HepG2 (cell line): ENCODE results near the gene FAAH2.

Source experiments
- SETDB1 ChIP-seq: sonication (generic); formaldehyde crosslinking; IDR thresholded peaks from 2 replicates; pipeline ENCODE4 v1.5.1; 2020; ENCODE audit warnings: missing genetic modification reagents, mild to moderate bottlenecking, borderline replicate concordance
- SNAPC4 ChIP-seq: sonication (generic); formaldehyde crosslinking; IDR thresholded peaks from 2 replicates; pipeline ENCODE4 v1.4.0; 2020; ENCODE audit warnings: mild to moderate bottlenecking, missing genetic modification reagents
- WIZ ChIP-seq: sonication (generic); formaldehyde crosslinking; IDR thresholded peaks from 2 replicates; pipeline ENCODE4 v1.5.1; 2020; ENCODE audit warnings: mild to moderate bottlenecking, missing genetic modification reagents
- ZNF556 ChIP-seq: sonication (generic); formaldehyde crosslinking; IDR thresholded peaks from 2 replicates; pipeline ENCODE4 v1.4.0; 2020; ENCODE audit warnings: mild to moderate bottlenecking, missing genetic modification reagents, borderline replicate concordance
- ZSCAN31 ChIP-seq: sonication (generic); formaldehyde crosslinking; IDR thresholded peaks from 2 replicates; pipeline ENCODE4 v1.5.0; 2020; ENCODE audit warnings: low read depth, mild to moderate bottlenecking, missing genetic modification reagents

GRCh38 chrX:57453901-57454300 lies 167.4 kb downstream of the FAAH2 start:
- TF ChIP-seq ZNF556 (CRISPR knock-in tag) = no peak
- TF ChIP-seq SETDB1 (CRISPR knock-in tag) = no peak
- no peak for TF ChIP-seq WIZ (CRISPR knock-in tag)
- TF ChIP-seq SNAPC4 (CRISPR knock-in tag) = no peak
- no peak for TF ChIP-seq ZSCAN31 (CRISPR knock-in tag)
